ENCODE measurements around the gene ASB7.

ASB7 gene

DNA sequence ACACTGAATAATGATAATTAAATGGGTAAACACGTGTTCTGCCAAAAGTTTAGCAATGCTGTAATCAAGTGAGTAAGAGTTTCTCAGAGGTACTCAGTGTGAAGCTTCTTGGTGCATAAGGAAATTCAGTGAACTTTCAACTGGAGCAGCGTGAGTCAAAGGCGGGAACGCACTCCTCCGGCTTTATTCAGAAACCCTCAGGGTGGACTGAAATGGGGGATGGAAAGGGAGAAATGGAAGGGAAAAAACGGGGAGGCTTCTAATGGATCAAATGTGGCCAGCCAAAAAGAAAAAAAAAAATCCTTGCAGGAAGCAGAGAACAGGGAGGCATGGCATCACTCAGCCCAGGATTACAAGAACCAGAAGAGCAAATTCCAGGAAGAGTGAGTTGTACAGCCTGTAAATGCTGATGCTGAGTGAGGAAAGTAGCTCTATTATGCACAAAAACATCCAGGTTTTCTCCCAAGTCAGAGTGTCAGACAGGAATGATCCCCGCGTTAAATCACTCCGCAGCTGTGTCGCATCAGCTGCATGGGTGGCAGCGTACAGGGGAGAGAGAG, 85.3 kb downstream of the ASB7 start:
- DNase-seq, result no peak

DNA sequence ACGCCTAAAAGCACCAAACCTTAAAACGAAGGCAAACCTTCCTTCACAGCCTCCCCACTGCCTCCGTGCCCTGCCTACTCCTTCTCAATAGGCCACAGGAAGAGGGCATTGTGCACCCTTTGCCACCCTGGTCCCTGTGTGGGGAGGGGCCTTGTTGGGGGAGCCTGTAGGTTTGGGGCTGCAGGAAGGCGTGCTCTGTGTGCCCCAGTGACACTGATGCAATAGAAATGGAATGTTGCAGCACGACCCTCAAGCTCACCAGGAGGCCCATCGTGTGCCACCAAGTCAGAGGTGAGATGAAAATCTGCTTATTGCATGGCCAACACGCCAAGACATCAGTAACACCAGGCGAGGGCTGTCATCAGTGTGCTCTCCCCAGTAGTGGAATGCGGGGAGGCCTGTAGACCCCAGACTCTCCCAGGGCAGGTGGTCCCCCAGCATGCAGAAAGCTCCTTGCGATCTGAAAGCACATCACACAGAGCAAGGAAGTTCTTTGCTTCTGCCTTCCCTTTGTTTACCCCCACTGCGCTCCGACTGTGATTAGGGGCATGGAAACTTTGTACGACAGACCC, 86.2 kb downstream of the ASB7 start:
- no peak for DNase-seq

DNA sequence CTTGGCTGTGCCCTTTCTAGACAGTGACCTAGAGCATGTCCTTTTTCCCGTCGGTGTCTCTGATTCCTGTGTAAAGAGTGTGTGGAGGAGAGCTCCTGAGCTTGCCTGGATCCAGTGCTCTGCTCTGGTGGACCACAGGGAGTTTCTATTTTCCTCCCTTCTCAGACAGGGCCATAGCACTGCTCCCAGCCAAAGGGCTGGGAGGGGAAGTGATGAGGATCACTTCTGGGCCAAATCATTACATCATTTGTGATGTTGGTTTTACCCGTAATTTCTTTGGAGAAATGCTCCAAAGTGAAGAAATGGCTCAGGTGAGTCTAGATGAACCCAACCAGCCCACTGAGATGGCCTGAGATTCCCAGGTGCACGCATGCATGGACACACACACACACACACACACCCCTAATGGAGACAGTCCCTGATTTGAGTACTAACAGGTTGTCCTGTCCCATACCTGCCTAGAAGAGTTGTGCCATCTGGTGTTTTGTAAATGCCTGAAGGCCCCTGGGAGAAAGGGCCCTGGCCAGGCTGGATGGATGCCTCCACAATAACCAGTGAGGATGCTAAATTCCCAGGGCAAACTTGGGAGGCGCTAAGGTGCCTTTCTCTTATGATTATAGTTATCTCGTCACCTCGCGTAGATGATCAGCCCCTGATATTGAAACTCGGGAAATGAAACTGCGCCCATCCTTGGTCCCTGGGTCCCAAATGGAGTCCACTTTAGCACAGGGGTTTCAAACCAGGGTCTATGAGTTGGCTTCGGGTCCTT, 86.9 kb downstream of the ASB7 start:
- no peak for DNase-seq

DNA sequence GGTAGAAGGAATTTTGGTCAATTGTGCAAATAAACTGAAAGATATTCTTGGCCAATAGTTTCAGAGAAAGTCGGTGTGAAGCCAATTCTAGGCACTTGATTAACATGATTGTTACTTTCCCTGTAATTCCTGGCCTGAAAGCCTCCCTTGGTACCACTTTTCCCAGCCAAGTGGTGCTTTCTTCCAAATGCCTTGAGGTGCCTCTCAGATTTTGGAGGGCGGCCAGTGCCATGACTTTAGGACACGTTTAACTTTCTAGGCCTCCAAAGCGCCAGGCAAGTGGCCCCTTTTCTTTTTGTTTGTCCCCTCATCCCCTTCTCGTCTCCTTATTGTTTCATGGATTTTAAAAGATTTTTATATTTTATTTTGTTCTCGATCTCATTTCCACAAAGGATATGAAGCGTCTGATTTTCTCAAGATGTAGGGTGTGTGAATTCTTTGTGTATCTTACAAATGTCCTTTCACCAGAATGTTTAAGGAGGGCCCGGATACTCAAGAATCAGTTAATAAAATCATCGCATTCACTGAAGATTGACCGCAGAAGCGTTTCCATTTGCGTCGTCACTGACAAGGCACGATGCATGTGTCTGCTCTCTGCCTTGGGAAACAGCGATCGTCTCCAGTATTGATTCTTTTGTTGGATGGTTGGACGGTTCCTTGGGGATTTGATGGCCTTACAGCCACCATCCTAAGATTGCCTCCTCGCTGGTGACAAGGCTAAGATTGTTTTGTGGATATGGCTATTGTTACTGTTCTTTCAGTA, 87.8 kb downstream of the ASB7 start:
- DNase-seq, result no peak

DNA sequence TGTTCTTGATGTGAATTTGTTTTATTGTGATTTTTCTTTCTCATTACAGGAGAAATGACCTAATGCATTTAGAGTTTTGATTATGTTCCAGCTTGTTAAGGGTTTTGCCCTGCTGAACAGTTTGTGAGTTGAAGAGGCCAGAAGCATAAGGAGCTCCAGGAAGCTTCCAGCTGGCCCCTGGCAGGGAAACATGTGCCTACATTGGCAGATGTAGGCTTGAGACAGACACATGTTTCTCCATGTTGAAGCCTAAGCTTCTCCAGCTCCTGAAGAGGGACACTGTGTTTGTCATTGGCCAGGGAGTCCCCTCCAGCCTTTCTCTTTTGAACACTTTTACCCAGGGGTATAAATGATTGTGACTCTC, 88.4 kb downstream of the ASB7 start:
- DNase-seq, result no peak

DNA sequence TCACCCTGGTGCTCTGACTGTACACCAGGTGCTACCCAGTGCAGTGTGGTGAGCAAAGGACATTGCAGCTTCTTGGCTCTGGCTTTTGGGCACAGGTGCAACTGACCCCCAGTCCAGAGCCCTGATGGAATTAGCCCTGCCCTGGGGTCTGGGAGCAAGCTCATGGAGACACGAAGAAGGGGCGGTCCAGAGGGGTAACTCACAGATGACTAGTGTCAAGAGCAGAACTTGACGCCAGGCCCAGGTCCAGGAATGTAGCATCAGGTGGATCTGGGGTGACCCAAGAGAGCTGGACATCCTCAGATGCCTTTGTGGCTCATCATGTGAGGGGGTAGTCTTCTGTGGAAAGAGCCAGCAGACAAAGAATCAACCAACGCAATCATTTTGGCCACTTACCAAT, 88.9 kb downstream of the ASB7 start:
- no peak for DNase-seq

DNA sequence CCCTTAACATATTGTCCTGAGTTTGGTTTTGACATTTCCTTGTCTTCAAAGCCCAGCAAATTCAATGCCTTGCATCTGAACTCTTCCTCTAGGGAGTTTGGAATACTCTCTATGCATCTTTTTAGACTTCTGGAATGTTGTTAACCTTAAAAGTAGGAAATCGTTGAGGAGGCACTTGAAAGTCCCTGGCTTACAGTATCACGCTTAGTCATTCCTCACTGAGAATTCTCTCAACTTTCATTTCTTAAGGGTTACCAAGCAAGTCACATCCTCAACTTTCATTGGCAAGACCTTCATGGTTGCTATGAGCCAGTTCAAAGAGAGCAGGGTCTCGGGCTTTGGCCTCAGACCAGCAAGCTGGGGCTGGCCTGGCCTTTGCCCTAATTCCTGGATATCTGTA, 89.9 kb downstream of the ASB7 start:
- no peak for DNase-seq

DNA sequence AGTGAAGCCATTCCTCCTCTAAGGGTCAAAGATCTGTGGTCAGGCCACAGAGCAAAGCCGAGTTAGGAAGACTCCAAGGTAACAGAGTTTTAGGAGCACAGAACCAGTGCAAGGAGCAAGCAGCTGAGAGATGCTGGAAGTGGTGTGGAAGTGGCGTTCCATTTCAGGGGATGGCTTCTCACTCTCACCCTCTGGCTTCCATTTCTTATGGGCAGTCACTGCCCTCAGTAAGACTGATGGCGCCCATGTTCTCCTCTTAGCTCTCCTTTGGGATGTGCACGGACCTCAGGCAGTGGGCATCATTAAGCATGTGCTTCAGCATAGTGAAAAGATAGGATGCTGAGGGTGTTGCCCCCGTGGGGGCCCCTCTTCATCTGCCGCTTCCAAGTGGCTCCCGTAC, 90.3 kb downstream of the ASB7 start:
- DNase-seq, result no peak

DNA sequence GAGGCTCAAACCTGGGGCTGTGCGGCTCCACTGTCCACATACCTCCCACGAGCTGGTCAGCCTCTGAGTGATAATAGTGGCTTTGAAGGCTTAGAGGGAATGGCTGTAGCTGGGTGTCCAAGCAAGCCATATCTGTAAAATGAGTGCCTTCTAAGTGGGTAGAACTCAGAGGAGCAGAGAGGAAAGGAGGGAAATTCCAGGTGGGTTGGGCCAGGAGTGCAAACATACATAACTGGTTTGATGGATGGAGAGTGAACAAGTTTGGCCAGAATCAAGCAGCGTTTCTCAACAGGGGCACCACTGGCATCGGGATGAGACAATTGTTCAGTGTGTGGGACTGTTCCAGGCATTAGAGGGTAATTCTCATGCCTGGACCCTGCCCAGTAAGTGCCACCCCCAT, 91.1 kb downstream of the ASB7 start:
- DNase-seq, result no peak

DNA sequence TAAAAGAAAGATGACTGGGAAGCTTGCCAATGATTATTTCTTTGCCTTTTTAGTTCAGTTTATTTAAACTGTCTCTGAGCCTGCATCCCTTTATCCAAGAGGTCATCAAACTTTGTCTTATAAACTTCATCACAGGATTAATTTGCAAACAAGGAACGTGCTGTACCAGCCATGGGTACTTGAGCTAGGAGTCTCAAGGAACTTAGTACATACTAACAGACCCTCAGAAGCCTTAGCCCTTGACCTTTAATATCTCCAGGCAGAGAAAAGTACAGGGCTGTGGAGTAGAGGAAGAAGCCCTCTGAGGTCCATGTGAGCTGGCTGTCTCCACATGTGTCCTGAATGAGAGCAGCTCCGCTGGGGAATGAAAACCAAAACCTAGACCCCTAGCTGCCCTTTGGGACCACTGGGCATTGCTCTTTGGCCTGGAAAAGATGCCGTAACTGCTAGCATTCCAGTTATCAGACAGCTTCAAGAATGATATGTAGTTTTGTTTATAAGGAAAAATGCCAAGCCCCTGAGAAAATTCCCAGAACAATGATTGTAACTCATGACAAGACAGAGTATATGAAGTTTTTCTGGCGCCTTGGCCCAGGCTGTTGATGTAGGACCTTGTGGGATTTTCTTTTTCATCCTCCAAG, 92.1 kb downstream of the ASB7 start:
- no peak for DNase-seq

DNA sequence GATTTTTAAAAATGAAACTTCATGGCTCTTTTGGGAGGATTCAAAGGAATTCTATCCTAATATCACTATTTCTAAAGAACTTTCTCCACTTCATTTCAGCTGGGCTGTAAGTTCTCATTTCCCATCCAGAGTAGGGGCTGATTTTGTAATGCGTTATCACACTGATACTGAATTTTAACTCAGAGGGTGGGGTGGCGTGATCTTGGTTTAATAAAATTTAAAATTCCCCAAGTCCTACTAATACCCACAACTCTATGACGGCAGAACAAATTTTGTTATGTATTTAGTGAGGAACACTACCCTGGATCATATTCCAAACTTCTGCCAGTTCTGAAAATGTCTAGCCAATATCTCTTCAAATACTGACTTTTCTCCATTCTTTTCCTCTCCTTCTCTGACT, 92.7 kb downstream of the ASB7 start:
- DNase-seq, result no peak

DNA sequence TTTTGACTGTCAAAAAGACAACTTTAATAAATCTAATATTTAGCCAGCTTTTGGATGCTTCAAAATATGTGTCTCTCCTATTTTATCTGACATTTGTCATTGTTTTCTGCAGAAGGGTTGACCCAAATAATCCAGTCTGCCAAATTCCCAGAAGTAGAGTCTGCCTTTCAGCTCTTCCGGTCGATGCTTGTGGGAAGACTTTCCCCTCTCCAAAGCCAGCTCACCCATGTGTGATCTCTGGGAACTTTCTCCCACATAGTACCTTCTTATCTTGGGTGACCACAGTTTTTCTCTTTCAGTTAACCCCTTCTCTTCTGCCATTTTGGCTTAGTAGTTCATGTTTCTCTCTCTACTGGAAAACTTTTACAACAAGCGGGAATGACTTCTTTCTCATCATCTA, 94.1 kb downstream of the ASB7 start:
- no peak for DNase-seq
